Umbilical cord (tissue), 2 donors: ENCODE data around the gene HCAR3. TPM values are rescaled to one million over a fixed set of nuclear protein-coding genes. Genes with fewer than 3 reads are reported as not detected.

ENCODE experiments used
- DNase-seq: peaks from one replicate; pipeline ENCODE4 v3.0.0-alpha.2; 2015; ENCODE audit warnings: low spot score
- total RNA-seq: library from RNA; depleted of rRNA; stranded (reverse); fragments of >200 nt; gene quantifications from one replicate; pipeline ENCODE4 v1.2.3, GENCODE V29; 2014; ENCODE audit warnings: low replicate concordance; ENCODE audit not compliant: insufficient read depth

HCAR3 gene
- total RNA-seq, 1 donor from 2014 or later: 0.96 TPM

GRCh38 chr12:122669397-122670070 is 47.1 kb downstream of the HCAR3 start:
- DNase-seq: no peak

GRCh38 chr12:122668268-122668667 is 48.3 kb downstream of the HCAR3 start:
- DNase-seq: no peak

- DNase-seq: no peak
Measured at GRCh38 chr12:122665759-122666158, 50.9 kb downstream of the HCAR3 start.

DNA sequence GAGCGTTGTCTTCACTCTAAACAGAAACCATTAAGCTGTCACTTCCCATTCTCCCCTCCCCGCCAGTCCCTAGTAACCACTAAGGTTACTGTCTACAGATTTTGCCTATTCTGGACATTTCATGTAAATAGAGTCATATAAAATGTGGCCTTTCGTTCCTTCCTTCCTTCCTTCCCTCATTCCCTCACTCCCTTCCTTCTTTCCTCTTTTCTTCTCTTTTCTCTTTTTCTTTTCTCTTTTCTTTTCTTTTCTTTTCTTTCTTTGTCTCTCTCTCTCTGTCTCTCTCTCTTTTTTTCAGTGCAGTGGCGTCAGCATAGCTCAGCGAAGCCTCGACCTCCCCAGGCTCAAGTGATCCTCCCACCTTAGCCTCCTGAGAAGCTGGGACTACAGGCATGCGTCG is 51.3 kb downstream of the HCAR3 start:
- DNase-seq: no peak

Other genes starting within 250 kb of the HCAR3 start
- 51.5 TPM for gene ZCCHC8, start 215.9 kb downstream of the HCAR3 start, total RNA-seq
- 95.3 TPM for gene RSRC2, start 189.9 kb downstream of the HCAR3 start, total RNA-seq
- gene KNTC1, start 189.6 kb downstream of the HCAR3 start, total RNA-seq: 10.8 TPM
- gene HCAR2, start 13.5 kb downstream of the HCAR3 start, total RNA-seq: 7.2 TPM
- 3.4 TPM for gene HCAR1, start 14.0 kb upstream of the HCAR3 start, total RNA-seq
- 37.1 TPM for gene DENR, start 36.0 kb upstream of the HCAR3 start, total RNA-seq
- gene CCDC62, start 57.8 kb upstream of the HCAR3 start, total RNA-seq: 3.4 TPM
- 12.0 TPM for gene HIP1R, start 118.6 kb upstream of the HCAR3 start, total RNA-seq
- gene VPS37B, start 179.3 kb upstream of the HCAR3 start, total RNA-seq: 25.3 TPM
- 6.5 TPM for gene ABCB9, start 249.7 kb upstream of the HCAR3 start, total RNA-seq